GM23338 (cell line): ENCODE measurements around the gene RAPGEF4.

Experiments
- CREB1 ChIP-seq: fragments of 250-450 bp; sonication (Bioruptor Pico); IDR thresholded peaks from 2 replicates; pipeline ENCODE4 v1.5.0; 2020; ENCODE audit warnings: low read depth, mild to moderate bottlenecking, moderate library complexity
- EZH2 ChIP-seq: fragments of 200-600 bp; sonication (generic); IDR thresholded peaks from one replicate; pipeline ENCODE4 v1.8.0; 2017; ENCODE audit warnings: antibody characterized with exemption, mild to moderate bottlenecking, low read depth; ENCODE audit not compliant: unreplicated experiment
- EZH2phosphoT487 ChIP-seq: fragments of 200-600 bp; sonication (generic); IDR thresholded peaks from one replicate; pipeline ENCODE4 v1.8.1; 2018; ENCODE audit warnings: antibody characterized with exemption; ENCODE audit not compliant: unreplicated experiment
- JUNB ChIP-seq: IDR thresholded peaks from one replicate; pipeline ENCODE4 v1.6.1; 2016; ENCODE audit warnings: antibody characterized with exemption; ENCODE audit not compliant: unreplicated experiment
- POLR2AphosphoS5 ChIP-seq: IDR thresholded peaks from 2 replicates; pipeline ENCODE4 v1.6.1; 2016; ENCODE audit warnings: antibody characterized with exemption, low read depth
- STAT1 ChIP-seq: IDR thresholded peaks from one replicate; pipeline ENCODE4 v1.6.1; 2016; ENCODE audit warnings: antibody characterized with exemption; ENCODE audit not compliant: unreplicated experiment
- ZNF331 ChIP-seq: fragments of 250-450 bp; sonication (Bioruptor Pico); IDR thresholded peaks from 2 replicates; pipeline ENCODE4 v1.5.0; 2020; ENCODE audit warnings: low read depth, mild to moderate bottlenecking, moderate library complexity
- TF ChIP-seq, protein P1 (sequence below), 2 experiments: fragments of 200-600 bp in 1 of 2; sonication (generic) in 1 of 2; conservative IDR thresholded peaks; 2 replicates each; pipeline versions ENCODE4 v1.5.1 to v1.6.1; 2016 to 2017; ENCODE audit warnings: antibody characterized with exemption in 2 of 2, low read depth in 2 of 2, mild to moderate bottlenecking in 2 of 2, moderate library complexity in 1 of 2
- TF ChIP-seq, protein P2 (sequence below): IDR thresholded peaks from one replicate; pipeline ENCODE4 v1.6.1; 2018; ENCODE audit warnings: antibody characterized with exemption; ENCODE audit not compliant: unreplicated experiment
- TF ChIP-seq, protein P3 (sequence below): IDR thresholded peaks from 2 replicates; pipeline ENCODE4 v1.6.1; 2016; ENCODE audit warnings: antibody characterized with exemption

DNA sequence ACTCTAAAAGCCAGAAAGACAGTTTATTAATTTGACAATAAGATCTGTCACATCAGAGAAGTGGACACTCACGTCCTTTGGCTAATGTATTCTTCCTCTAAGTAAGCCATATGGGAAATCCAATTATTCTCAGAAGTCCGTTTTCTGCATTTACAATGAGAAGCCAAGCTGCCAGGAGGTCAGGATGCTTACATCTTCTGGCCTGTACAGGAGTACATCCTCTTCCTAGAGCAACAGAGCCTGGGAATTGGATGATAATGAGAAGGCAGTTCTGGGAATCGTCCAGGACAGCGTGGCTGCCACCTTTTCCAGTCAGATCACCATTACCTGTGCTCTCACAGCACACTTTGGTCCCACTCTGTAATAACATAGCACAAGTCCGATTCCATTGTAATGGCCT, 5.2 kb downstream of the RAPGEF4 start:
- TF ChIP-seq, protein P1, sequence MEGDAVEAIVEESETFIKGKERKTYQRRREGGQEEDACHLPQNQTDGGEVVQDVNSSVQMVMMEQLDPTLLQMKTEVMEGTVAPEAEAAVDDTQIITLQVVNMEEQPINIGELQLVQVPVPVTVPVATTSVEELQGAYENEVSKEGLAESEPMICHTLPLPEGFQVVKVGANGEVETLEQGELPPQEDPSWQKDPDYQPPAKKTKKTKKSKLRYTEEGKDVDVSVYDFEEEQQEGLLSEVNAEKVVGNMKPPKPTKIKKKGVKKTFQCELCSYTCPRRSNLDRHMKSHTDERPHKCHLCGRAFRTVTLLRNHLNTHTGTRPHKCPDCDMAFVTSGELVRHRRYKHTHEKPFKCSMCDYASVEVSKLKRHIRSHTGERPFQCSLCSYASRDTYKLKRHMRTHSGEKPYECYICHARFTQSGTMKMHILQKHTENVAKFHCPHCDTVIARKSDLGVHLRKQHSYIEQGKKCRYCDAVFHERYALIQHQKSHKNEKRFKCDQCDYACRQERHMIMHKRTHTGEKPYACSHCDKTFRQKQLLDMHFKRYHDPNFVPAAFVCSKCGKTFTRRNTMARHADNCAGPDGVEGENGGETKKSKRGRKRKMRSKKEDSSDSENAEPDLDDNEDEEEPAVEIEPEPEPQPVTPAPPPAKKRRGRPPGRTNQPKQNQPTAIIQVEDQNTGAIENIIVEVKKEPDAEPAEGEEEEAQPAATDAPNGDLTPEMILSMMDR (conservative IDR thresholded peaks at IDR 0.05; ENCODE audit: low read depth in 2 of 2) = no peak
- no peak for TF ChIP-seq POLR2AphosphoS5
- no peak for TF ChIP-seq CREB1 (CRISPR knock-in tag)
- TF ChIP-seq EZH2 = no peak
- no peak for TF ChIP-seq ZNF331
- TF ChIP-seq STAT1 = no peak
- no peak for TF ChIP-seq JUNB
- TF ChIP-seq EZH2phosphoT487 = no peak
- TF ChIP-seq, protein P2, sequence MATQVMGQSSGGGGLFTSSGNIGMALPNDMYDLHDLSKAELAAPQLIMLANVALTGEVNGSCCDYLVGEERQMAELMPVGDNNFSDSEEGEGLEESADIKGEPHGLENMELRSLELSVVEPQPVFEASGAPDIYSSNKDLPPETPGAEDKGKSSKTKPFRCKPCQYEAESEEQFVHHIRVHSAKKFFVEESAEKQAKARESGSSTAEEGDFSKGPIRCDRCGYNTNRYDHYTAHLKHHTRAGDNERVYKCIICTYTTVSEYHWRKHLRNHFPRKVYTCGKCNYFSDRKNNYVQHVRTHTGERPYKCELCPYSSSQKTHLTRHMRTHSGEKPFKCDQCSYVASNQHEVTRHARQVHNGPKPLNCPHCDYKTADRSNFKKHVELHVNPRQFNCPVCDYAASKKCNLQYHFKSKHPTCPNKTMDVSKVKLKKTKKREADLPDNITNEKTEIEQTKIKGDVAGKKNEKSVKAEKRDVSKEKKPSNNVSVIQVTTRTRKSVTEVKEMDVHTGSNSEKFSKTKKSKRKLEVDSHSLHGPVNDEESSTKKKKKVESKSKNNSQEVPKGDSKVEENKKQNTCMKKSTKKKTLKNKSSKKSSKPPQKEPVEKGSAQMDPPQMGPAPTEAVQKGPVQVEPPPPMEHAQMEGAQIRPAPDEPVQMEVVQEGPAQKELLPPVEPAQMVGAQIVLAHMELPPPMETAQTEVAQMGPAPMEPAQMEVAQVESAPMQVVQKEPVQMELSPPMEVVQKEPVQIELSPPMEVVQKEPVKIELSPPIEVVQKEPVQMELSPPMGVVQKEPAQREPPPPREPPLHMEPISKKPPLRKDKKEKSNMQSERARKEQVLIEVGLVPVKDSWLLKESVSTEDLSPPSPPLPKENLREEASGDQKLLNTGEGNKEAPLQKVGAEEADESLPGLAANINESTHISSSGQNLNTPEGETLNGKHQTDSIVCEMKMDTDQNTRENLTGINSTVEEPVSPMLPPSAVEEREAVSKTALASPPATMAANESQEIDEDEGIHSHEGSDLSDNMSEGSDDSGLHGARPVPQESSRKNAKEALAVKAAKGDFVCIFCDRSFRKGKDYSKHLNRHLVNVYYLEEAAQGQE = no peak
- TF ChIP-seq, protein P3, sequence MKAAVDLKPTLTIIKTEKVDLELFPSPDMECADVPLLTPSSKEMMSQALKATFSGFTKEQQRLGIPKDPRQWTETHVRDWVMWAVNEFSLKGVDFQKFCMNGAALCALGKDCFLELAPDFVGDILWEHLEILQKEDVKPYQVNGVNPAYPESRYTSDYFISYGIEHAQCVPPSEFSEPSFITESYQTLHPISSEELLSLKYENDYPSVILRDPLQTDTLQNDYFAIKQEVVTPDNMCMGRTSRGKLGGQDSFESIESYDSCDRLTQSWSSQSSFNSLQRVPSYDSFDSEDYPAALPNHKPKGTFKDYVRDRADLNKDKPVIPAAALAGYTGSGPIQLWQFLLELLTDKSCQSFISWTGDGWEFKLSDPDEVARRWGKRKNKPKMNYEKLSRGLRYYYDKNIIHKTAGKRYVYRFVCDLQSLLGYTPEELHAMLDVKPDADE = no peak
